Glutamatergic neuron (in vitro differentiated cells): ENCODE results near the gene PPP2R5D. TPM values are rescaled to one million over a fixed set of nuclear protein-coding genes. Genes with fewer than 3 reads are reported as not detected.
"Not testable (repeated sequence)": the region's sequence is repeated elsewhere in the genome, so short reads cannot be mapped to it uniquely, and the experiment has no call there.

Source experiments
- DNase-seq: peaks from one replicate; pipeline ENCODE4 v3.0.0; 2022
- H3K27ac Mint-ChIP-seq: one replicate; pipeline ENCODE4 v1.8.0; 2020; ENCODE audit warnings: mild to moderate bottlenecking, mixed read lengths, inconsistent platforms; ENCODE audit not compliant: unreplicated experiment
- H3K27me3 Mint-ChIP-seq: one replicate; pipeline ENCODE4 v1.8.0; 2020; ENCODE audit warnings: mild to moderate bottlenecking, moderate library complexity, mixed read lengths, inconsistent platforms; ENCODE audit not compliant: unreplicated experiment
- H3K36me3 Mint-ChIP-seq: one replicate; pipeline ENCODE4 v1.8.0; 2020; ENCODE audit warnings: mild to moderate bottlenecking, mixed read lengths, inconsistent platforms; ENCODE audit not compliant: unreplicated experiment
- H3K4me1 Mint-ChIP-seq: one replicate; pipeline ENCODE4 v1.8.0; 2020; ENCODE audit warnings: mild to moderate bottlenecking, low read depth, mixed read lengths, inconsistent platforms; ENCODE audit not compliant: unreplicated experiment
- H3K4me3 Mint-ChIP-seq: one replicate; pipeline ENCODE4 v1.8.0; 2020; ENCODE audit warnings: mild to moderate bottlenecking, mixed read lengths, inconsistent platforms; ENCODE audit not compliant: unreplicated experiment
- H3K9me3 Mint-ChIP-seq: one replicate; pipeline ENCODE4 v1.8.0; 2020; ENCODE audit warnings: mild to moderate bottlenecking, moderate library complexity, mixed read lengths, inconsistent platforms; ENCODE audit not compliant: unreplicated experiment
- total RNA-seq: library from RNA; stranded (reverse); fragmentation: NEBNext Ultra II Directional; extraction: Animal tissue kit (Norgen Biotek cat#: 25700); gene quantifications from one replicate; pipeline ENCODE4 v1.2.1, GENCODE V29; 2021; ENCODE audit not compliant: unreplicated experiment
- TF ChIP-seq, protein P1 (sequence below): fragments of 200-600 bp; sonication (generic); IDR thresholded peaks from one replicate; pipeline ENCODE4 v1.5.0; 2021; ENCODE audit not compliant: partially characterized antibody, unreplicated experiment

Gene PPP2R5D
- total RNA-seq, 1 donor from 2014 or later, result 59.1 TPM

GRCh38 chr6:43040542-43041257 is 56.3 kb downstream of the PPP2R5D start:
- H3K4me3 Mint-ChIP-seq, result no peak overlapping the region
- H3K27me3 Mint-ChIP-seq, result peaks cover 8% of the 10 kb centered on the region
- no peak for DNase-seq

DNA sequence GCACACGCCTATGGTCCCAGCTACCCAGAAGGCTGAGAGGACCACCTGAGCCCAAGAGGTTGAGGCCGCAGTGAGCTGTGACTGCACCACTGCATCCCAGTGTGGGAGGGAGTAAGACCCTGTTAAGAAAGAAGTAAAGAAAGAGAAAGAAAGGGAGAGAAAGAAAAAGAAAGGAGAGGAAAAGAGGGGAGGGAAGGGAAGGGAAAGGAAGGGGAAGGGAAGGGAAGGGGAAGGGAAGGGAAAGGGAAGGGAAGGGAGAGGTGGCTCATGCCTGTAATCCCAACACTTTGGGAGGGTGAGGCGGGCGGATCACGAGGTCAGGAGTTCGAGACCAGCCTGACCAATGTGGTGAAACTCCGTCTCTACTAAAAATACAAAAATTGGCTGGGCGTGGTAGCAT is 57.1 kb downstream of the PPP2R5D start:
- peaks cover 11% of the 10 kb centered on the region for H3K27me3 Mint-ChIP-seq
- H3K4me1 Mint-ChIP-seq, H3K9me3 Mint-ChIP-seq, H3K4me3 Mint-ChIP-seq, H3K36me3 Mint-ChIP-seq, DNase-seq, H3K27ac Mint-ChIP-seq: not testable (repeated sequence)

More at GRCh38 chr6:43040542-43041257, 56.3 kb downstream of the PPP2R5D start:
- no peak overlapping the region for H3K27ac Mint-ChIP-seq
- TF ChIP-seq, protein P1, sequence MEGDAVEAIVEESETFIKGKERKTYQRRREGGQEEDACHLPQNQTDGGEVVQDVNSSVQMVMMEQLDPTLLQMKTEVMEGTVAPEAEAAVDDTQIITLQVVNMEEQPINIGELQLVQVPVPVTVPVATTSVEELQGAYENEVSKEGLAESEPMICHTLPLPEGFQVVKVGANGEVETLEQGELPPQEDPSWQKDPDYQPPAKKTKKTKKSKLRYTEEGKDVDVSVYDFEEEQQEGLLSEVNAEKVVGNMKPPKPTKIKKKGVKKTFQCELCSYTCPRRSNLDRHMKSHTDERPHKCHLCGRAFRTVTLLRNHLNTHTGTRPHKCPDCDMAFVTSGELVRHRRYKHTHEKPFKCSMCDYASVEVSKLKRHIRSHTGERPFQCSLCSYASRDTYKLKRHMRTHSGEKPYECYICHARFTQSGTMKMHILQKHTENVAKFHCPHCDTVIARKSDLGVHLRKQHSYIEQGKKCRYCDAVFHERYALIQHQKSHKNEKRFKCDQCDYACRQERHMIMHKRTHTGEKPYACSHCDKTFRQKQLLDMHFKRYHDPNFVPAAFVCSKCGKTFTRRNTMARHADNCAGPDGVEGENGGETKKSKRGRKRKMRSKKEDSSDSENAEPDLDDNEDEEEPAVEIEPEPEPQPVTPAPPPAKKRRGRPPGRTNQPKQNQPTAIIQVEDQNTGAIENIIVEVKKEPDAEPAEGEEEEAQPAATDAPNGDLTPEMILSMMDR, result no peak
- no peaks in the 10 kb centered on the region for H3K36me3 Mint-ChIP-seq
- H3K9me3 Mint-ChIP-seq, result no peaks in the 10 kb centered on the region
- peaks cover 2% of the 10 kb centered on the region for H3K4me1 Mint-ChIP-seq

GRCh38 chr6:43043310-43043709 is 58.9 kb downstream of the PPP2R5D start:
- TF ChIP-seq, protein P1, result no peak
- H3K4me1 Mint-ChIP-seq, result no peaks in the 10 kb centered on the region
- H3K4me3 Mint-ChIP-seq, result no peak overlapping the region
- no peak for DNase-seq
- H3K36me3 Mint-ChIP-seq, result no peaks in the 10 kb centered on the region
- peaks cover 2% of the 10 kb centered on the region for H3K9me3 Mint-ChIP-seq
- H3K27ac Mint-ChIP-seq, result no peak overlapping the region
- H3K27me3 Mint-ChIP-seq, result peaks cover 9% of the 10 kb centered on the region

GRCh38 chr6:43045371-43045930 is 61.1 kb downstream of the PPP2R5D start:
- no peak for DNase-seq
- H3K4me1 Mint-ChIP-seq, result no peaks in the 10 kb centered on the region
- peaks cover 2% of the 10 kb centered on the region for H3K9me3 Mint-ChIP-seq
- H3K27ac Mint-ChIP-seq, result no peak overlapping the region
- H3K36me3 Mint-ChIP-seq, result no peaks in the 10 kb centered on the region
- H3K4me3 Mint-ChIP-seq, result no peak overlapping the region
- peaks cover 7% of the 10 kb centered on the region for H3K27me3 Mint-ChIP-seq
- TF ChIP-seq, protein P1, result no peak

- TF ChIP-seq, protein P1, result no peak
- Mint-ChIP-seq H3K9me3 (peaks cover 11% of the 10 kb centered on the region), H3K36me3 (peaks cover 9% of the 10 kb centered on the region), H3K4me3 (no peak overlapping the region), H3K27me3 (peaks cover 12% of the 10 kb centered on the region), H3K4me1 (peaks cover 13% of the 10 kb centered on the region), H3K27ac (no peak overlapping the region)
- DNase-seq, result no peak
Observed at GRCh38 chr6:43047998-43048397, 63.6 kb downstream of the PPP2R5D start.
